Stomach (tissue), 9 donors: ENCODE data around the gene DNAJB5. TPM values are rescaled to one million over a fixed set of nuclear protein-coding genes. Genes with fewer than 3 reads are reported as not detected.
"Not testable (repeated sequence)": the region's sequence is repeated elsewhere in the genome, so short reads cannot be mapped to it uniquely, and the experiment has no call there.

Experiments used
- DNase-seq, 2 donors: peaks; one replicate each; pipeline versions ENCODE4 v3.0.0 to v3.0.0-alpha.2; 2013 to 2019
- H3K27ac ChIP-seq, 5 donors: fragments of 200-600 bp in 4 of 5; sonication (generic) in 4 of 5; one replicate each; pipeline ENCODE4 v1.5.1; 2013 to 2019; ENCODE audit warnings: mild to moderate bottlenecking in 1 of 5, moderate library complexity in 1 of 5
- H3K27me3 ChIP-seq, 3 donors: fragments of 200-600 bp; sonication (generic); one replicate each; pipeline ENCODE4 v1.5.1; 2017 to 2019; ENCODE audit warnings: mixed run types in 1 of 3
- H3K36me3 ChIP-seq, 4 donors: fragments of 200-600 bp; sonication (generic); 1 replicate in 3 of 4; 2 replicates in 1 of 4; pipeline ENCODE4 v1.5.1; 2016 to 2019
- H3K4me1 ChIP-seq, 4 donors: fragments of 200-600 bp; sonication (generic); one replicate each; pipeline ENCODE4 v1.5.1; 2016 to 2019
- H3K4me3 ChIP-seq, 4 donors: fragments of 200-600 bp; sonication (generic) in 3 of 4; one replicate each; pipeline ENCODE4 v1.5.1; 2016 to 2019; ENCODE audit warnings: mild to moderate bottlenecking in 1 of 4
- H3K9me3 ChIP-seq, 4 donors: fragments of 200-600 bp; sonication (generic); one replicate each; pipeline ENCODE4 v1.5.1; 2016 to 2019
- CTCF ChIP-seq, 7 experiments: fragments of 450-650 bp in 4 of 7; fragments of 200-600 bp in 3 of 7; sonication (generic) in 3 of 7; IDR thresholded peaks; one replicate each; pipeline ENCODE4 v1.5.1; 2016 to 2019; ENCODE audit warnings: antibody characterized with exemption in 7 of 7, control low read depth in 2 of 7, mild to moderate bottlenecking in 1 of 7
- EP300 ChIP-seq: sonication (generic); formaldehyde crosslinking; IDR thresholded peaks from one replicate; pipeline ENCODE4 v1.6.1; 2017; ENCODE audit warnings: antibody characterized with exemption
- POLR2A ChIP-seq, 4 donors: fragments of 450-650 bp; IDR thresholded peaks; one replicate each; pipeline ENCODE4 v1.6.1; 2016; ENCODE audit warnings: antibody characterized with exemption in 4 of 4, control low read depth in 2 of 4, mild to moderate bottlenecking in 1 of 4, moderate library complexity in 1 of 4
- POLR2AphosphoS5 ChIP-seq, 3 donors: sonication (generic); formaldehyde crosslinking; IDR thresholded peaks; one replicate each; pipeline ENCODE4 v1.6.1; 2016; ENCODE audit warnings: antibody characterized with exemption in 3 of 3
- WGBS, 5 donors: extraction: QIAGEN DNeasy Blood & Tissue Kit in 3 of 5; methylation state at CpG; one replicate each; pipeline versions ENCODE4 v1.1.5 to v1.1.7; 2013 to 2018; 5-methylcytosine and 5-hydroxymethylcytosine counted together
- intact Hi-C: fragments of 100-400 bp; cut with DNase I; formaldehyde crosslinking; loops from one replicate; pipeline ENCODE4 v1.15.1; 2023; ENCODE audit warnings: low total_unique reads
- polyA plus RNA-seq, 3 donors: library from polyadenylated mRNA; stranded (reverse); fragments of 200-250 nt; gene quantifications; one replicate each; pipeline ENCODE4 v1.2.3, GENCODE V29; 2013
- total RNA-seq, 5 donors: library from RNA; depleted of rRNA; stranded (reverse); fragments of >200 nt; gene quantifications; one replicate each; pipeline versions ENCODE4 v1.1.0 to v1.2.3, GENCODE V29; 2014 to 2016
- donor health status: healthy with polysubstance abuse.
- donor health status: Bipolar disorder and iron deficiency.
- donor health status: healthy.

Gene DNAJB5
- total and polyA plus RNA-seq, 8 donors = 1.2 to 79.0 (median 16.5) TPM

- H3K27ac ChIP-seq = no peak overlapping the region
- no peak for TF ChIP-seq POLR2AphosphoS5 (IDR thresholded peaks at IDR 0.05)
- no peak for TF ChIP-seq EP300
- no peak for TF ChIP-seq POLR2A (IDR thresholded peaks at IDR 0.05)
- no peak for TF ChIP-seq CTCF (IDR thresholded peaks at IDR 0.05)
- peaks cover 16 to 60% (median 50%) of the 10 kb centered on the region in 4 donors for H3K36me3 ChIP-seq
- no peak overlapping the region for H3K4me3 ChIP-seq
- H3K9me3 ChIP-seq = peaks cover 4 to 16% (median 10%) of the 10 kb centered on the region in 4 donors
- no peaks in the 10 kb centered on the region for H3K27me3 ChIP-seq
- no peak for DNase-seq
- intact Hi-C loops = no loop called here
- WGBS, 5 donors = 89 to 93% (median 93%) methylated on average over 3 of the region's 3 CpGs
- no peaks in the 10 kb centered on the region for H3K4me1 ChIP-seq
These were observed 20.9 kb downstream of the DNAJB5 start for GRCh38 chr9:35010351-35010958.

DNA sequence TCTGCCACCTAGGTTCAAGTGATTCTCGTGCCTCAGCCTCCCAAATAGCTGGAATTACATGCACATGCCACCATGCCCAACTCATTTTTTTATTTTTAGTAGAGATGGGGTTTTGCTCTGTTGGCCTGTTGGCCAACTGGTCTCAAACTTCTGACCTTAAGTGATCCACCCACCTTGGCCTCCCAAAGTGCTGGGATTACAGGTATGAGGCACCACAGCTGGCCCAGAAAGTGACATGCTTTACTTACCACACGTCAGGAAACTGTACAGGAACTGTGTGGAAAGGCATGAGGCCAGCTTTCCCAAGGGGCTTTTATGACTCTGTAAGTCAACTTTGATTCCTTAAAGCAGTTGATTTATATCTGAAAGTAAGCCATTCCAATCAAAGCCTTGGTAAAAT, 25.0 kb downstream of the DNAJB5 start:
- TF ChIP-seq CTCF (IDR thresholded peaks at IDR 0.05) (no peak), EP300 (no peak), POLR2AphosphoS5 (IDR thresholded peaks at IDR 0.05) (no peak), POLR2A (IDR thresholded peaks at IDR 0.05) (no peak)
- no peak for DNase-seq
- no peaks in the 10 kb centered on the region for H3K4me1 ChIP-seq
- H3K27ac ChIP-seq = no peak overlapping the region
- WGBS, 5 donors = 75 to 89% (median 82%) methylated on average over 2 of the region's 2 CpGs
- peaks cover 16 to 68% (median 58%) of the 10 kb centered on the region in 4 donors for H3K36me3 ChIP-seq
- intact Hi-C loops = no loop called here
- peaks cover 4 to 15% (median 10%) of the 10 kb centered on the region in 4 donors for H3K9me3 ChIP-seq
- no peak overlapping the region for H3K4me3 ChIP-seq
- H3K27me3 ChIP-seq = no peaks in the 10 kb centered on the region

GRCh38 chr9:35023443-35023842, 33.9 kb downstream of the DNAJB5 start:
- H3K9me3 ChIP-seq, DNase-seq, H3K27me3 ChIP-seq, H3K4me3 ChIP-seq, intact Hi-C loops, H3K4me1 ChIP-seq, H3K27ac ChIP-seq: not testable (repeated sequence)
- H3K36me3 ChIP-seq = peaks cover 0 to 34% (median 27%) of the 10 kb centered on the region in 4 donors
- 51 to 71% (median 69%) methylated on average over 5 of the region's 5 CpGs for WGBS, 5 donors

GRCh38 chr9:35026671-35027070, 37.1 kb downstream of the DNAJB5 start:
- 70 to 86% (median 77%) methylated on average over 3 of the region's 3 CpGs for WGBS, 5 donors
- intact Hi-C loops = no loop called here

More at GRCh38 chr9:35026671-35027070, 37.1 kb downstream of the DNAJB5 start:
- DNase-seq = peak in 1 of 2 donors; percentile 10
- Histone ChIP-seq H3K4me3 (no peak overlapping the region), H3K9me3 (no peaks in the 10 kb centered on the region), H3K27me3 (no peaks in the 10 kb centered on the region), H3K27ac (no peak overlapping the region), H3K4me1 (peaks cover 0 to 3% (median 0%) of the 10 kb centered on the region in 4 donors), H3K36me3 (peaks cover 0 to 19% (median 16%) of the 10 kb centered on the region in 4 donors)
- no peak for TF ChIP-seq POLR2AphosphoS5 (IDR thresholded peaks at IDR 0.05)
- TF ChIP-seq CTCF (IDR thresholded peaks at IDR 0.05) = no peak
- no peak for TF ChIP-seq POLR2A (IDR thresholded peaks at IDR 0.05)
- TF ChIP-seq EP300 = no peak
